NCI-H82 treated with DMSO at 0.1 percent for 48 hours (cell line): ENCODE data around the gene GABRG3.

Experiments used
- DNase-seq: peaks from one replicate; lab custom pipeline; 2025; ENCODE audit not compliant: unreplicated experiment; lab: John Stamatoyannopoulos, UW

The GABRG3 gene

GRCh38 chr15:27238209-27238608, 267.2 kb downstream of the GABRG3 start:
- no peak for DNase-seq

DNA sequence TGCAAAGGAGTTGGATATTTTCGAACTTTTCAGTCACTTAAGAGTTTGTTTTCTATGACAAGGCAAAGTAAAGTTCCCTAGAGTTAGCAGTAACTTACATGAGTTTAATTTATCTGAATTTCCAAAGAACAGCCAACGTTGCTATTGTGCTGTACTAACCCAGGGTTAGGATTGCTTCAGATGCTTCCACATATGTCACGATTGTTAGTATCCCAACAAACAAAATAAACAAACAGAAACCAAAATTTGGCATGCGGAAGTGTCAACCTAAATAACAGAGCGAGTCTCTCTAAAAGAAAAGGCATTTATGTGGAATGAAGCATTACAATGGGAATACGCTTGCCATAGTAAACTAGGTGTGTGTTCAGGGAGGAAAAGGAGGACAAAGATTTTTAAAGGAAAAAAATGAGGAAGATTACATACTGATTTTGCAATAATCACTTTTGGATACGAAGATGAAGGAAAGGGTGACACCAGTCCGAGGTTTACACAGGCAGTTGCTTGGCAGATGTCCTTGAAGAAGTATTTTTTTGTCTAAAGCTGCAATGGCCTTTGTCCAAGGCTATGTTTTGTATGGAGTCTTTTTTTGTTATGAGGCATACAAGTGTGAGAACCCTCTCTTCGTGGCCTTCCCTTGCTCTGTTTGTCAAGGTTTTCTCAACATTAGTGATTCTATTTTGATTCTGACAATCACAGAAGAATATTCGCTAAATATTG, 267.9 kb downstream of the GABRG3 start:
- no peak for DNase-seq

- no peak for DNase-seq
These were observed 271.0 kb downstream of the GABRG3 start for GRCh38 chr15:27241943-27242342.

- DNase-seq, result no peak
These were observed 273.1 kb downstream of the GABRG3 start for GRCh38 chr15:27244047-27244446.

DNA sequence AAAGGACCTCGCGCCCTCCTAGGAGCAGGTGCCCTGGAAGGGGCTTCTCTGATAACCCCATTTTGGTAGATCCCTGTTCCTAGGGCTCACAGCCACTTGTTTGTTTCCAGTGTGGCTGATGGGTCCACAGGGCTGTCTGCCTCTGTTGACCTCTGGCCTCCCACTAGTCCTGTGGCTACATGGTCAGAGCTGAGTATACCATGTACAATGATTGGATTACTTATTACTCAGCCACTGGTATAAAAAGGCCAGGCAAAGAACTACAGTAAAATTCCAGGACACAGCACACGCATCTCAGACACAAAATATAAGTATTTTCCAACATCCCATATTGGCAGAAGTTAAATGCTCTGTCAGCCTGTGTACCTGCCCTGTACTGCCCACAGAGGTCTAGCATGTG, 277.3 kb downstream of the GABRG3 start:
- no peak for DNase-seq

DNA sequence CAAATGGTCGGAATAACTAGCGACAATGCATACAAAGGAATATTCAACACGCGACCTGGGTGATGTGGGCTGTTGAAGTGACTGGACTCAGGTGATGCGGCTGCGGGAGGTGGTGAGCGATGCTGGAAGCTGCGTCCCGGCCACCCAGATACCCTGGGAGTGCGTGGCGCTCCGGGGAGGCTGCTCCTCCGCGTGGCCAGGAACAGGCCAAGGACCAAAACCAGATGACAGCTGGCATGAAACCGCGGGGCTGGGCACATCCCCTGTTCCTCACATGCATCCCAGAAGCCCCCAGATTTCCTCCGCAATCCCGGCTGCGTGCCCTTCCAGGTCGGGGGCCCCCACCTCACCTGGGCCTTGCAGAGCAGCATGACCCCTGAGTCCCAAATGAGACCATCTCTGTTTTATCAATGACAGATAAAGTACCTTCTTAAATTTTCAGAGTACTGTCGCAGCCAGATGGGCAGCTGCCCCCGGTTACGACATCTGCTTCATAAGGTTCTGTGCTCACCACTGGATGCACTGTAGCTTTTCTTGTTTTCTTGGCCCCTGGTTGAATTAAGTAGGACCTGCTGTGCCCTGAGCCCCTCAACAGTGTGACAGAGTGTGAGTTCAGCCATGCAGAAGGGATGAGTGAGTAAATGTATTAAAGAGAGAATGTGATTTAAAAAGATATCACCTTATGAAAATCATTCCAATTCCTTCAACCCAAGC, 278.2 kb downstream of the GABRG3 start:
- DNase-seq, result no peak

DNA sequence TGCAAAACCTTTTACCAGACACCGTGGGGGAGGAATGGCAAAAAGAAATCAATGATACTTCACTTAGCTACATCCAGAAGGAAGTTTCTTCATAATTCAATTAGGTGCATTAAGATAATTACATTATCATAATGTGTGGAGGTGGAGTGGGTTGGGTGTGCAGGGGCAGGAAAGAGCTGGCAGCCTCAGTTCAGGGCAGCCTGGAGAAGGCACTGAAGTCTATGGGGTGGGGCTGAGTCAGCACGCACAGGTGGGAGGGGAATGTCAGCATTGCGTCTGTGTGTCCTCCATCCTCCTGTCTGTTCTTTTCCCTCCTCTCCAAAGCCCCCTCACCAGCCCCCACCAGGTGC, 278.8 kb downstream of the GABRG3 start:
- peak; percentile 65 for DNase-seq

DNA sequence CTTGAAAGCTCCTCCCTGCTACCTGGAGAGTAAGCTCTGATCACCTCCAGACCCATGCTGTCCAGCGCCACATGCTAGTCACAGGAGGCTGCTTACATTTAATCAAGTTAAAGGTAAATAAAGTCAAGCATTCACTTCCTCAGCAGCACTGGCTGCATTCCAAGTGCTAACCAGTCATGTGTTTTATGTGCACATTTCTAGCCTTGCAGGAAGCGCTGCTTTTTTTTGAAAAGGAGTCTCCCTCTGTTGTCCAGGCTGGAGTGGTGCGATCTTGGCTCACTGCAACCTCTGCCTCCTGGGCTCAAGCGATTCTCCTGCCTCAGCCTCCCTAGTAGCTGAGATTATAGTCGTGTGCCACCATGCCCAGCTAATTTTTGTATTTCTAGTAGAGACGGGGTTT, 279.2 kb downstream of the GABRG3 start:
- no peak for DNase-seq

DNA sequence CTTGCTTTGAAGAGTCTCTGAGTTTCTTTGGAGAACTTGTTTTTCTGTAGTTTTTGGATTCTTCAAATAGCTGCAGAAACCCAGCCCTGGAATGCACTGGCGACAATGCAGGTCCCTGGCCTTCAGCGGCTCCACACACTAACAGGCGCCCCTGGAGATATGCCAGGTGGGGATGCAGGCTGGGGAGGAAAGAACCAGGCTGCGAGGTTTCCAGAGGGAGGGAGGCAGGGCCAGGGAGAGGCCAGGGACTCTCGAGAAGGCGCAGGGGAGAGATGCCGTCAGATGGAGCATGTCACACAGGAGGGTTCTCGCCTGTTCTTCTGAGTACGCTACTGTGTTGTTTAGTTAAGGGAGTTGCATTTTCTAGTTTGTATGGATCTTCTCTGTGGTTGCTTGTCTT, 283.1 kb downstream of the GABRG3 start:
- DNase-seq, result no peak

DNA sequence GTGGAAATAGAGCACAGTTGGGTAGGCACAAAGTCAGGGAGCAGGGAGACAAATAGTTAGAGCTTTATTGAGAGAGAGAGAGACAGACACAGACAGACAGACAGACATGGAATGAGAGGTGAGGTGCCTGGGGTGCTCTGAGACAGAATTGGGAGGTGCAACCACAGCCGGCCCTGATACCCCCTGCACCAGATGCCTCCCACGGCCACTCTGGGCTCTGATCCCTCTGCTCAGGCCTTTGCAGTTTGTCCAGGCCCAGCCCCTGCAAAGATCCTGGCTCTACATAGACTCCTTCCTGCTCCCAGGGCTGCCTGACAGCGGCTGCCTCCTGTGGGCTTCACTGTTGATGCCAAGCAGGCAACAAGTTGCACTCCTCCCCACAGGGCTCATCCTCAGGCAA, 283.8 kb downstream of the GABRG3 start:
- no peak for DNase-seq

DNA sequence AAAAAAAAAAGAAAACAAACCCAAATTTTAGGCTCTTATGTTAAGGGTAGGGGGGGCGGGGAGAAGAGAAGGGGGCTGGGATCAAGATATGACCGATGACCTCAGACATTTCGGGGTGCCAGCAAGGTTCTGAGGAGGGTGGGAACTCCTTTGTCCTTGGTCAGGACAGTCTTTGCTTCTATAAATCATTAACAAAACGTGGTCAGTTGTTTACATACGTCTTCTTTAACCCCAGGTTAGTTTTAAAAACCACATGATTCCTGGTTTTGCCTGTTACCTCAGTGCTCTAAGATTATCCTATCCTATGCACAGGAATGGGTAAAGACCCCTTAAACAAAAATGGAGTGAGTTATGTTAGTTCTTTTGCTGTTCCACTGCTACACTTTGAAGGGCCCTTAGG, 285.5 kb downstream of the GABRG3 start:
- no peak for DNase-seq

- DNase-seq, result no peak
These were observed 287.3 kb downstream of the GABRG3 start for GRCh38 chr15:27258287-27258686.

DNA sequence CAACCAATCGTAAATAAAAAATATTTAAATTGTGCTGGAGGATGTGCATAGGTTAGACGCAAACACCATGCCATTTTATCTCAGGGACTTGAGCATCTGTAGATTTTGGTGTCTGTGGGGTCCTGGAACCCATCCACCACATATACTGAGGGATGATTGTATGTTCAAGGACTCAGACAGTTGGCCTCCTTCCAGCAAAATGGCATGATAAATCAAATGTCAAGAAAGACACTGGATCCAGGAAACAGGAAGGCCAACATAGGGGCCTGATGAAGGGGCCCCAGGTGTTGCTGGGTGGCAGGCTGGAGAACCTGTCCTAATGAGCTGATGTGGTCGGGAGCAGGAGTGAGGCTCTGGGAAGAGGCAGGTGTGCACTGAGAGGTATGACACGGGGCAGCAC, 289.5 kb downstream of the GABRG3 start:
- DNase-seq, result no peak

- no peak for DNase-seq
These were observed 297.9 kb downstream of the GABRG3 start for GRCh38 chr15:27268923-27269322.

DNA sequence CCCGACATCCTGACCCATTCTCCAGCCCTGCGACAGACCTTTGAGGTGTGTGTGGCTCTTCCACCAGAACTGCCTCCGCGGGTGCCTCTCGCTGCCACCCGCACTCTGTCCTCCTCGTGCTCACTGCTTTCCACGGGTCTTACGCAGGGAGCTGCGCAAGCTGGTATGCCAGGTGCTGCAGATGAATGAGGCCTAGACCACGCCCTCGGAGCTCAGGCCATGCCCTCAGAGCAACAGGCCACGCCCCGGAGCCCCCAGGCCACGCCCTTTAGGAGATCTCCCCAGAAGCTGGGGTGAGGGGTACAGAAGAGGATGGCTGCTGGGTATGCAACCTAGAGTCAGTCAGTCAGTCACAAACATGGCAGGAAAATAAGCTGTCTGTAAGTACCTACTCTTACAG, 300.3 kb downstream of the GABRG3 start:
- no peak for DNase-seq

- no peak for DNase-seq
These were observed 301.4 kb downstream of the GABRG3 start for GRCh38 chr15:27272427-27272826.

DNA sequence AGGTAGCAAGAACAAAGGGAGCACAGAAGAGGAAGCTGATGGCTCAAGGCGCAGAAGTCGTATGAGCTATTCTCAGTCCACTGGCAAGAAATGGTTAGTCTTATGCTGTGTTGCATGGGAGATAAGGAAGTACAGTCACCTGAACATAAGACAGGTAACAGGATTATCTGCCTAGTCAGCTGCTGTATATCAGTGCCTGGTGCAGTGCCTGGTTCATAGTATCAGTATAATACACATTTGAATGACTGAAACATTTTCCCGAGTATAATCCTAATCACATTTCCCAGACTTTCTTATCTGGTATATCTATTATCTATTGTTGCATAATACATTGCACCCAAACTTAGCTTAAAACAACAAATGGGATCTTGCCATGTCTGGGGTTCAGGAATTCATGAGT, 302.5 kb downstream of the GABRG3 start:
- DNase-seq, result no peak

DNA sequence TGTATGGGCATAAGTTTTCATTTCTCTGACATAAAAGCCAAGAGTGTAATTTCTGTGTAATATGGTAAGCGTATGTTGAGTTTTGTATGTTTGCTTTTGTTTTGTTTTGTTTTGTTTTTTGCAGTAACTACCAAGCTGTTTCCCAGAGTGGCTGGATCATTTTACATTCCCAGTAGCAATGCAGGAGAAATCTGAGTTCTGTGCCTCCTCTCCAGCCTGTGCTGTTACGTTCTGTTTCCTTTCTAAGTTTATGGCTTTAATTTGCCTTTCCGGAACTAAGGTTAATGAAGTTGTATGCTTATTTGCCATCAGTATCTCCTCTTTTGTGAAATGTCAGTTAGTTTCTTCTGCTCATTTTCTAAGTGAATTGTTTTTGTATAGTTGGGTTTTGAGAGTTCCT, 307.8 kb downstream of the GABRG3 start:
- DNase-seq, result no peak

DNA sequence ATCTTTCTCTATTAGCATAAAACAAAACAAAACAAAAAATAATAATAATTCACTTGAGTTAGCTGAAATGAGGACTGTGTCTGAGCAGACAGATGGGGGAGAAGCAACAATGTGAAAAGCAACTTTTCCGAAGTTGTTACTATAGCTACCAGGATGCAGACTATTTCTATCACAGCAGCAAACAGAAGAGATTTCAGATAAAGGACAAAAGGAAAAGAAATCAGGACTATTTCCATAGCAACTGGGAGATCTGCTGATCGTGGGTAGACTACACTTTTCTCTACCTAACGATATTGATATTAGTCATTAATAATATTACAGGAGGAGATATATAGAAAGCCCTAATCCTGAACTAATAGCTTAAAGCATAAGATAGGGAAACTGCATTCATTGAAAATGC, 321.7 kb downstream of the GABRG3 start:
- no peak for DNase-seq

- no peak for DNase-seq
These were observed 322.6 kb downstream of the GABRG3 start for GRCh38 chr15:27293607-27294006.

DNA sequence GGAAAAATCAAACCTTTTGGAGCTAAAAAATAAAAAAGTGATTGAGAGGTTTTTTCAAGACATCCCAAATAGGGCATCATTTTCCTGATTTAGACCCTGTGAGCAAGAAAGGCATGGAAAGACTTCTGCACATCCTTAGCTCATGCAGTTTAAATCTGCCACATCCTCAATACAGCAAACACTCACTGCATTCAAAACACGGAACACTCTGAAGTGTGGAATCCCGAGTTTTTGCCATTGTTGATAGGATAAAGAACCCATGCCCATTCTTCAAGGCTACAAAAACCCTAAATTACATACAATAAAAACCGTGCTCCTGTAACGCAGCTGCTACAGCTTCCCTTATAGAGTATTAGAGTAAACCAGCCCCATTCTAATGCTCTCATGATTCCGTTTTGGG, 346.8 kb downstream of the GABRG3 start:
- no peak for DNase-seq

GRCh38 chr15:27323801-27324200, 352.8 kb downstream of the GABRG3 start:
- no peak for DNase-seq
